Activated CD8-positive, alpha-beta memory T cell treated with anti-CD3 and anti-CD28 coated beads, Interleukin-2, amount 50 U/mL, for 48 hours (primary cell): Measurements from ENCODE around the gene GVQW3.

ENCODE experiments used
- DNase-seq: peaks from one replicate; pipeline ENCODE4 v3.0.0-alpha.2; 2020

Gene GVQW3

DNA sequence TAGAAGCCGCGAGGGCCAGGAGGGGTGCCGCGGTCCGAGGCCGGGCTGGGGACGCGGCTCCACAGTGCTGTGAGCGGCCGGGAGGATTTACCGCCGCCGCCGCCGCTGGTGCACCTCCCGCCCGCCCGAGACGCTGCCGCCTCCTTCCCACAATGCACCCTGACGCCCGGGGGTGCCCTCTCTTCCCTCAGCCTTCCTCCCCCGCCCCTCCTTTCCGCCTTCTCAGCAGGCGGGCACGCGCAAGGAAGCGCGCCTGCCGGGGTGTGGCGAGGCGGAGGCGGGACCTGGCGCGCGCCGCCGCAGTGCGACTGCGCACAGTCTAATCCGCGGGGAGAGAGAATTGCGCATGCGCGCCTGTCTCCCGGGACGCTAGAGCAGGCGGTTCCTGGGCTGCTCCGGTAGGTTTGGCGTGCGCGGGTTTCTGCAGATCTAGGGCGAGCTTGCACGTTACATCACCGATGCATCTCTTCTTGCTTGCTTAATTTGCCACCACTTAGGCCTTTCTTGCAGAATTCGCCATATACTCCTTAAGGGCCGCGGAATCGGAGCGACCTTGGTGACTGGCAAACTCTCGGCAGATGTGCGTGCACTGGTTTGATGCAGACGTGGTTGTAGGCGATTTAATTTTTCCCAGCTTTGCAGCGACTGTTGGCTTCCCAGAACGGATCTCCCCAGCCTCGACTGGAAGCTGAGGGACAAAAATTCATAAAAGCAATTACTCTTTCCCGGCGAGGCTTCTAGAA lies at the start of gene GVQW3, which contains the start of gene THAP12:
TSS of gene GVQW3 (plus strand) at position 347 of the 743 bp plus-strand sequence. CDS start 506 bp downstream, outside the sequence.
TSS of gene THAP12 (minus strand) at position 156 of the 743 bp plus-strand sequence. CDS start 296 bp downstream, outside the sequence.
- DNase-seq, result peak; percentile 98

DNA sequence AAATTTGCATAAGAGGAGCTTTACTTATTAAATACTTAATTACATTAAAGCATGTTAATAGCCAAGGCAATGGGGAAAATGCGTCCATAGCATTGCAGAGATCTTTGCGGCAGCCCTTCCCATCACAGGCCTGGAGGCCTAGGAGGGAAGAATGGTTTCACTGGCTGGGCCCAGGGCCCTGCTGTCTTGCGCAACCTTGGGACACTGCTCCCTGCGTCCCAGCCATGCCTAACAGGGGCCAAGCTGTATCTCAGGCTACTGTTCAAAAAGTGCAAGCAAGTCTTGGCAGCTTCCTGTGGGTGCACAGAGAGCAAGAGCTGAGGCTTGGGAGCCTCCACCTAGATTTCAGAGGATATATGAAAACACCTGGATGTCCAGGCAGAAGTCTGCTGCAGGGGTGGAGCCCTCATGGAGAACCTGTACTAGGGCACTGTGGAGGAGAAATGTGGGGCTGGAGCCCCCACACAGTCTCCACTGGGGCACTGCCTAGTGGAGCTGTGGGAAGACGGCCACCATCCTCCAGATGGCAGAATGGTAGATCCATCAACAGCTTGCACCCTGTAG lies 46.2 kb upstream of the GVQW3 start:
- DNase-seq, result no peak

DNA sequence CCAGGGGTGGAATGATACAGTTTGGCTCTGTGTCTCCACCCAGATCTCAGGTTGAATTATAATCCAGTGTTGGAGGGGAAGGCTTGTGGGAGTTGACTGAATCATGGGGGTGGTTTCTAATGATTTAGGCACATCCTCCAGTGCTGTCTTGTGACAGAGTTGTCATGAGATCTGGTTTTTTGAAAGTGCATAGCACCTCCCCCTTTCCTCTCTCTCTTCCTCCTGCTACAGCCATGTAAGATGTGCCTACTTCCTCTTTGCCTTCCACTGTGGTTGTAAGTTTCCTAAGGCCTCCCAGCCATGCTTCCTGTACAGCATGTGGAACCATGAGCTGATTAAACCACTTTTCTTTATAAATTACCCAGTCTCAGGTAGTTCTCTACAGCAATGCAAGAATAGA lies 45.3 kb upstream of the GVQW3 start:
- no peak for DNase-seq

DNA sequence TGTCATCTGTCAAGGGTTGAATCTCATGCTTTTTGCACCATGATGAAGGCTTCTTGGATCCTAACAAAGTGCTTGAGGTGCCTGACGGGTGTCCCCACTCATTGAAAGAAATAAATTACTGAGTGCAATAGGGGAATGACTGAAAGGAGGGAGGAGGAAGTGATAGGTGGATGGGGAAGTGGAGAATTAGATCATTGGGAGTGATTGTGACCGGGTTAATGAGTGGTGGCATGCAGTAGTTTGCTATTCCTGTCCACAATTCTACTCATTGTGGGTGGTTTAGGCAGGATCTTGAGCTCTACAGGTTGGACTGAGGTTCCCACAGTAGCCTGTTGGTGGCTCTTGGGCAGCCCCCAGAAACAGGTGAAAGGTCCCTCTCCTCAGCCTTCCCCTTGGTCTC lies 44.5 kb upstream of the GVQW3 start:
- DNase-seq, result no peak

DNA sequence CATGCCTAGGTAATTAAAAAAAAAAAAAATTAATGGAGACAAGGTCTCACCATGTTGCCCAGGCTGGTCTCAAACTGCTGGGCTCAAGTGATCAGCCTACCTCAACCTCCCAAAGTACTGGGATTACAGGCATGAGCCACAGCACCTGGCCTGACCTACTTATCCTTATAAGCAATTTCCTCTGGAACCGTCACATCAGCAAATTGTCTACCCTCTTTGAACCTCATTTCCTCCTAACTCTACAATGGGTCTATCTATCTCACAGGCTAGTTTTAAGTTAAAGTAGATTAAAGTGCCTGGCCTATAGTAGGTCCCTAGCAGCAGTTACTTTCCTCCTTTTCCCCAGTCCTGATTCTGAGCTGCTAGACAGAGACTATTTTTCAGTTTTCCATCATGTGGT lies 43.7 kb upstream of the GVQW3 start:
- no peak for DNase-seq

DNA sequence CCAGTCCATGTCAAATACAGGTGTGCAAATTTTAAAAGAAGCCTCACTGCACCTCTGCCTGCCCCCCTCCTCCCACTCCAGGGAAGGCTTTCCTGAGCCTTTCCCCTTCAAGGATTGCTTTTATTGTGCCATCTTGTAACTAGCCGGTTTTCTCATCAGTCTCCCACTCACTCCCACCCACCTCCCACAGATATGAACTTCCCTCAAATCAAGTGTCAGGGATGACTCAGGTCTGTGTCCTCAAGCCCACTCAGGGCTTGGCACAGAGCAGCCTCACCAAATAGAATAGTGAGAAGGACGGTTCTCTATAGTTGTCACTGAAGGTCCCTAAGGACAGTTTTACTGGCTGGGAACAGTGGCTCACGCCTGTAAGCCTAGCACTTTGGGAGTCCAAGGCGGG lies 43.2 kb upstream of the GVQW3 start:
- no peak for DNase-seq

DNA sequence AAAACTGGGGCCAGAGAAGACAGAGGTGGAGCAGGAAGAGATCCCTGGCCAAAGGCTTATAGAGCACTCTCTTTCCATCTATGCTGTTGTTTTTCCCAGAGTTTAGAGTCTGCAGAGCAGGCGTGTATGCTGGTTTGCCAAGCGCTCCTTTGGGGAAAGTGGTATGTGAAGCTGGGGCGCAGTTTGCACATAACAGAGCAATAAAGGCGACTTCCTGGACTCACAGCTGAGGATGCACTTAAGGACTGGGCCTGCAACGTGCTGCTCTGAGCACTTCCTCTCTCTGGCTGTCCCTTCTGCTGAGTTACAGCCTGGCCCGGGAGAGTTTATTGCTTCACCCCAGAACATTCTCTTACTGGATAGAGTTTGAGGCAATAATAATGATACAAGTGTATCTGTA lies 41.9 kb upstream of the GVQW3 start:
- no peak for DNase-seq

DNA sequence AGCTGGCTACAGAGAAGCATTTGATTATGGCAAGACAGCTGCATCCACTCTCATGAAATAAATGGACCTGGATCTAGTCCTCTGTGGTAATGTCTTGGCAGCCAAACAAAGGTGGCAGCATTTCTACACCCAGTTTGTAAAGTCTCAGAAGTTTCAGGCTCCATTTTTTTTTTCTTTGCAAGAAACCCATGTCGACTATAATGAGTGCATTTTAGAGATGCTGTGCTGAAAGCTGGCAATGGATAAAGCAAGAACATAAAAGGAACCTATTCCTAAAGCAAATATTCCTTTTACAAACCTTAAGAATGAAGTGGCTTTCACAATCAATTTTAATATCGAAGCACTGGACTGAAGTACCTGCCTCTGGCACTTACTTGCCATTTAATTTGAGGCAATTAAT lies 33.7 kb upstream of the GVQW3 start:
- DNase-seq, result no peak

DNA sequence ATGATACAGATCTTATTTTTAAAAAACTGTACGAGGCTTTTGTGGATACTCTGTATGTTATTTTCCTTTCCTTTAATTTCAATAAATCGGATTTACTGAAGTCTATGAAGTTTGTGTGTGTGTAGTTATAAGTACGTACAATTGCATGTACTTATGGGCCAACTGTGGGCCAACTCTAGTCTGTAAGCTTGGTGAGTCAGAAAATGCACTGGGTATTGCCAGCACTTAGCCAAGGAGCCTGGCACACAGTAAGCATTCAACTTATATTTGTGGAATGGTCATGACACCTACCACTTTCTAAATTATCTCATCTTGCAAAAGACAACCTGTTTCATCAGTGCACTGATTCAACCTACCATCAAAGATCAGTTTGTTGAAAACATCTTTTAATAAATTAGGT lies 32.8 kb upstream of the GVQW3 start:
- no peak for DNase-seq

DNA sequence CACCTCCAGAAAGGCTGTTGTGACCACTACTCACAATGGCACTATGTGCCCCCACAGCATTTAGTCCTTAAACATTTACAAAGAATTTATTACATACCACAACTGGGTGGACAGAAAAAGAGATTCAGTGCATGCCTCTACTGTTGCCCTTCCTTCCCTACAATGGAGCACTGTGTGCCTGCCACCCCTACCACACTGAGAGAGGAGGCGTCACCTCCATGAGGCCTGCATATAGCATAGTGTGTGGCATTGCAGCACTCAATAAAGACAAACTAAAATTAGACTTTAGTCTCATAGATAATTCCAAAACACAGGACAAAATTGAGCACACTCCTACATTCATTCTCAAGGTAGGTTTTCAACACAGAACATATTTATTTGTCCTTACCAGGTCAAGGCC lies 26.0 kb upstream of the GVQW3 start:
- no peak for DNase-seq

DNA sequence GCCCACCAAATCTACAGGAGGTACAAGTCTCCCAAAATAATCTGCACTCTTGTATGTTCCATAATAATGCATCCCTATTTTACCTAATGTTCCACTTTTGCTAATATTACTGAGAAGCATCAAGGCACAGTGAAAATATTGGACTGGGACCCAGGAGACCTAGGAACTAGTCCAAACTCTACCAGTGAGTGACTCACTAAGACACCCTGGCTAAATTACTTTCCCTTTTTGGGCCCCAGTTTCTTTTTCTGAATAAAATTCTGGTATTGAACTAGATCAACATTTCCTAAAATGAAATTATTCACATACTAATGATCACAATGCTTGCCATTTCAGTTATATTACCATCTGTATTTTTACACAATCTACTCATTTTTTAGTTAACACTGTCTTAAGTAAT lies 19.7 kb upstream of the GVQW3 start:
- no peak for DNase-seq

DNA sequence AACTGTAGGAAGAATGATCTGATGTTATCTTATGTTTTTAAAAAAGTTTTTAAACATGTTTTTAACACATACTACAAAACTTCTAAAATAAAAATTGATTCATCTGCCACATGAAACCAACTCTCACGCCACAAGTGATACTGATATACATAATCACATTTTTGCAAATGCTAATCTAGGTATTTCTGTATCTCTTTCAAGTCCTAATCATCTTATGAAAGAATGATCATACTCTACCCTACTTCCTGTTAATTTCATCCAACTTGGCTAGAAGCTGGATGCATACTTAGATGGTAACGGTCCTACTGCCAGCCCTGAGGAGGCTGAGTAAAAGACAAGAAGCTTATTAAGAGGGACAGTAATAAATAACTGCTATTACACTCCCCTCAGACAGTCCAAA lies 19.3 kb upstream of the GVQW3 start:
- no peak for DNase-seq

DNA sequence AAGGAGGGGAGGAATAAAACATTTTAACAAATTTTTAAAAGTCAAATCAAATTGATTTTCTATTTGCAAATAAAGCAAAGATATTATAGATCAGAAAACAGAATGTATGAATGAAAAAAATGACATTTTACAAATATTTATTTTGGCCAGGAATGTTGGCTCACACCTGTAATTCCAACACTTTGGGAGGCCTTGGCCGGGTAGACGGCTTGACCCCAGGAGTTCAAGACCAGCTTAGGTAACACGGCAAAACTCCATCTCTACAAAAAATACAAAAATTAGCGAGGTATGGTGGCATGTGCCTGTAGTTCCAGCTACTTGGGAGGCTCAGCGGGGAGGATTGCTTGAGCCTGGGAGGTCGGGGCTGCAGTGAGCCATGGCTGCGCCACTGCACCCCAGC lies 18.4 kb upstream of the GVQW3 start:
- DNase-seq, result no peak

DNA sequence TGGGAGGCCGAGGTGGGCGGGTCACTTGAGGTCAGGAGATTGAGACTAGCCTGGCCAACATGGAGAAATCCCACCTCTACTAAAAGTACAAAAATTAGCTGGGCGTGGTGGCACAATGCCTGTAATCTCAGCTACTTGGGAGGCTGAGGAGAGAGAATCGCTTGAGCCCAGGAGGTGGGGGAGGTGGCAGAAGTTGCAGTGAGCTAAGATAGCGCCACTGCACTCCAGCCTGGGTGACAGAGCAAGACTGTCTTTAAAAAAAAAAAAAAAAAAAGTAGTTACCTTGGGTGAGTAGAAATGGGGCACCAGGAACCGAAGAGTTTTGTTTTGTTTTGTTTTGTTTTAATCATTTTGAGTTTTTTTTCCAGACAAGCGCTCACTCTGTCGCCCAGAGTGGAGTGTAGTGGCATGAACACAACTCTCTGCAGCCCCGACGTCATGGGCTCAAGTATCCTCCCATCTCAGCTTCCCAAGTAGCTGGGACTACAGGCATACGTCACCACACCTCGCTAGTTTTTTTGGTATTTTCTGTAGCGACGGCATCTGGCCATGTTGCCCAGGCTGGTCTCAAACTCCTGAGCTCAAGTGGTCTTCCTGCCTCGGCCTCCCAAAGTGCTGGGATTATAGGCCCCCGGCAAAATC lies 16.0 kb upstream of the GVQW3 start:
- DNase-seq, result no peak

DNA sequence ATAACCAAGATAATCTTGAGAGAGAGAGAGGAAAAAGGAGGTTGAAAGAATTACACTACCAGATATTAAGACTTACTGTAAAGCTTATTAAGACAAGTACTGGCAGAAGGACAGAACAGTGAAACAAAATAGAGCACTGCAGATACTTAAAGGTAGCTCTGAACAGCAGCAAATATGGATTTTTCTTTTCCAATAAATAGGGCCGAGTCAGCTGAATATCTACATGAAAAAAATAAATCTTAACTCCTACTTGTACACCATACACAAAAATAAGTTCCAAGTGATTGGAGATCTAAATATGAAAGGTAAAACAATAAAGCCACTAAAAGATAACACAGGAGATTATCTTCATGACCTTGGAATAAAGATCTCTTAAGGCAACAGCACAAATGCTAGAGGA lies 12.6 kb upstream of the GVQW3 start:
- DNase-seq, result no peak

DNA sequence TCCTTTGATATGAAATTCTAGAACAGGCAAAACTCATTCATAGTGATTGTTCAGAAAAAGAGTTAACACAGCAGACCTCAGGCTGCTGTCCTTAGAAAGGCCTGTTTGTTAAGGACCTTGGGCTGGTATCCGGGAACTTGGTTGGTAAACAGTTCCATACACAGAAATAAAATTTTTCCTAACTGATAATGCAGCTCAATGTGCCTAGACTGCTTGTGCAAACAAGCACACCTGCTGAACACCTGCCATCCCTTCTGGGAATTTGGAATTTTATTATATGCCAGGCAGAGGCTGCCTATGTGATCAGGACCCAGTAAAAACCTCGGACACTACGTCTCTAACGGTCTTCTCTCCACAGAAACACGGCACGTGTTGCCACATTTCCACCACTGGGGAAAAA lies 11.7 kb upstream of the GVQW3 start:
- no peak for DNase-seq

DNA sequence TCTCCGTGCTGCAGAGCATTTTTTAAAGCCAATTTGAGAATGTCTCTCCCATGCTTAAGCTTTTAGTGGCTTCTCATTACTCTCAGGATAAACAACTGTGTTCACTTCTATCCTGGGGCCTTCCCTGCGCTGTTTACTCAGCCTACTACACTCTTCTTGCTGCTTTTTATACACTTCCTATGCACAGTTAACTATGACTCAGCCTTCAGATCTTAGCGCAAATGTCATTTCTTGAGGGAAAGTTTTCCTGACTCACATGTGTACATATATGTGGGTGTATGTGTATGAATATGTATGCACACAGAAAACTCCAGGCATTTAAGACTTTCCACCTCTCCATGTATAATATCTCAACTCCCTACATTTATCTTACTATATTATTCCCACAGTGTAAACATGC lies 10.0 kb upstream of the GVQW3 start:
- DNase-seq, result no peak

DNA sequence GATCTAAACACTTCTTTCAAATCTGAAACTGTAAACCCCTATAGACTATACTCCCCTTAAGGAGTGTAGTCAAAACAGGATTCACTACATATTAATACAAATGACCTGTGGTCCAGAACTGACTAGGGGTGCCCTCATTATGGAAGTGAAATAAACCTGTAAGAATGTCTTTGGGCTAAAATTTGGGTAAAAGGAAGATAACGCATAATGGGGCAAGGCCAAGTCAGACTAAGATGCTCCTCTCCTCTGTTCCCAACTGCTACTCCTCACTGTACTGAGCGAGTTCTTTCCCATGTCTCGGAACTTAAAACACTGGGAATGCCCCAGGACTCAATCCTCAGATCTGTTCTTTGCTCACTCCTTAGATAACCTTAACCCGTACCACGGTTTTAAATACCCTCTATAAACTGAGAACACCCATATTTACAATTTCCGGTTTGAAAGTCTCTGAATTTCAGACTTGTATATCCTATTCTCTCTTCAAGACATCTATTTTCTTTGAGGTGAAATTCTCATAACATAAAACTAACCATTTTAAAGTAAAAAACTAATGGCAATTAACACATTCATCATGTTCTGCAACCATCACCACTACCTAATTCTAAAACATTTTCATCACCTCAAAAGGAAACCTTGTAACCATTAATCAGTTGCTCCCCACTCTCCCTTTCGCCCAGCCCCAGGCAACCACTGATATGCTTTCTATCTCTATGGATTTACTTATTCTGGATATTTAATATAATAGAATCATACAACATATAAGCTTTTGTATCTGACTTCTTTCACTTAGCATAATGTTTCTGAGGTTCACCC lies 4.2 kb upstream of the GVQW3 start:
- DNase-seq, result no peak

DNA sequence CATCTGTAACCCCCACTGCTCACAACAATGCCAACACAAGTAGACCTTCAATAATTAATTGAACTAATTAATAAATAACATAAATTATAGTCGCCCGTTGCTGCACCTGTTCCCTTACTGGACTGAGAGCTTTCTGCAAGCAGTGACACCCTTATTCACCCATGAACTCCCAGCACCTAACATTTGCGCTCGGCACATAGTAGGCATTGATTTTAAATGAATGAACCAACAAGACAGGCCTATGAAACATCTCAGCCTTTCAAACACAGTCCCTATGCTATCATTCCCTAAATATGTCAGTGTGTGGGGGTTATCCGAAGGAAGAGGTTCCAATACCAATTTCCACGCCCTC lies 1.3 kb upstream of the GVQW3 start:
- no peak for DNase-seq

DNA sequence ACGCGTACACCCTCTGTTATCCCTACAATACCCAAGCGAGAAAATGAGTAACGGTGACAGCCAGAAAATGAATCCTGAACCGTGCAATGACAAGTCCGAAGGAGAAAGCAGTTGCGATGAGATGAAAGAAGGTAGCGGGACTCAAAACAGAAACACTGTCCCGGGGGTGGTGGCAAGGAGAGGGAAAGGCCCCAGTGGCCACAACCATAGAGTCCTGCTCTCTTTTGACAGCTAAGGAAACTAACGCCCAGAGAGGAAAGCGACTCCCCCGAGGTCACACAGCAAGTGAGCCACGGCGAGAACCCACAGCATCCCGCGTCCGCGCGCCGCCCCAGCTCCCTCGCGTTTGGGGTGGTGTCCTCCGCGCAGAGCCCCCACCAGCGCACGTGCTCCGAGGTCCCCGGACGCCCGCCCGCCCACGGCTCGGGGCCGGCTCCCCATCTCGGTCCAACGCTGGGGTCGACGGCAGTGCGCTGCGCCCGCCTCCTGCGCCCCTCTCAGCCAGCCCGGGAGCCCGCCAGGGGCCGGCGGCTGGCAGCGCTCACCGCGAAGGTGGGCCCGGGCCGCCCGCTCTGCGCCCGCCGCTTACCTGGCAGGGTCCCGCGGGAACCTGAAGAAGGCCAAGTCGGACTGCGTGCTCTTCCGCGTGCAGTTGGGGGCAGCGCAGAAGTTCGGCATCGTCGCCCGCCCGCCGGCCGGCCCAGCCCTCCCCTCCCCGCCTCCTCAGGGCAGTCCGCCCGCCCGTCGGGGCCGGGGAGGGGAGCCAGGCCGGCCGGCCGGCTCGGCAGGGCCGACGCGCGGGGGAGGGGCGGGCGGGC lies 755 bp upstream of the GVQW3 start:
- DNase-seq, result peak; percentile 78

DNA sequence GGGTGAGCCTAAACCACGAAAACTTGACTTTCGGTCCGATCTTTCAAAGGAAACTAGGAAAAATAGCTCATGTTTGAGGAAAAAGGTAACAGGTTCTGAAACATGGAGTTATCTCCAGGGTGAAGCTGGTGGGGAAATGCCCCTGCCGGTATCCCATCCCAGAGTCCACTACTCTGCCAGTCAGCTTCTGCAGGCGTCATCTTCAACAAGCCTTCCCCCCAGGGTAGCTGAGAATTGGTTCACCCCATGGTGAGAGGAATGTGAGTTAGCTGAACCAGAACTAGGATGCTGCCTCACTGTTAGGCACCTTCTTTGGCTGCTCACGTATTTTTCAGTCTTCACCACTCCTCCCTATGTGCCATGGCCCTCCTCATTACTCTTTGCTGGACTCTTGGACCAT lies 1.1 kb downstream of the GVQW3 start:
- DNase-seq, result no peak

DNA sequence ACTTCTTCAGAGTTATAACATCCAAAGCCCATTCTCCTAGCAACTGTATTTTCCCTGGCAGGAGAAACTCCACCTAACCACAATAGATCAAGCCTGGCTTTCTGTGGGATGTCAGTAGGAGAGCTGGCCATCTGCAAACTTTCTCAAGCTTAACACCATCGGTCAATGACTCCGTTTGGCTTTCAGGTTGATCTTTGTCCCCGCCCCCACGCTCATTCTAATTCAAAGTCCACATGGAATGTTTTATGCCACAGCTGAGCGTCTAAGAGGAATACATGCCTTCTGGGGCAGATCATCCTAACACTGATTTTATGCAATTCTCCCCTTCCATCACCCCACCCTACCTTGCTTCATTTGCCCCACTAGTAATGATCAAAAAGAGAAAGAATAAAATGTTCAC lies 4.8 kb downstream of the GVQW3 start:
- no peak for DNase-seq

DNA sequence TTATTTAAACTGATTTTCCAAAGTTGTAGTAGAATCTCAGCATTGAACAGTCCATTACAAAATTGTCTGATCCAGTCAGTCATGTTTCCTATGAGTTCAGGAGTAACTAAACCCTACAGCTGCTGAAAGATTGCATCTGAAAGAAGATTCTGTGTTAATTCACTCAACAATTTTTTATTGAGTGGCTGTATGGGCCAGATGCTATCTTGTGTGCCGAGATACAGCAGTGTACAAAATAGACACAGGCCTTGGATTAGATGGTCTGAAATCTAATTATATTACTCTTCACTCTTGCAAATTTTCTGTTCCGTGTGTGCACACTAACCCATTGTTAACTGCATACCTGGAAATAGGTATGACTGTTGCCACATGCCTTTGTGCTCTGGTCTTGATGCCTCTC lies 7.3 kb downstream of the GVQW3 start:
- DNase-seq, result no peak
